Nephron (organoid): Measurements from ENCODE around the gene RAP1GAP2.
A peak's percentile ranks its signal among the peaks of the same experiment; 100 is the strongest.
"Not testable (repeated sequence)": the region's sequence is repeated elsewhere in the genome, so short reads cannot be mapped to it uniquely, and the experiment has no call there.

Experiments
- H3K27ac Mint-ChIP-seq, 3 experiments: 2 replicates each; pipeline ENCODE4 v1.8.0; 2020; ENCODE audit warnings: mixed read lengths in 3 of 3, mild to moderate bottlenecking in 2 of 3, moderate library complexity in 1 of 3
- H3K27me3 Mint-ChIP-seq: 2 replicates; pipeline ENCODE4 v1.8.0; 2021; ENCODE audit warnings: low read depth, mild to moderate bottlenecking, moderate library complexity, mixed read lengths
- H3K36me3 Mint-ChIP-seq: 2 replicates; pipeline ENCODE4 v1.8.0; 2020; ENCODE audit warnings: low read depth, mixed read lengths
- H3K4me1 Mint-ChIP-seq: 2 replicates; pipeline ENCODE4 v1.8.0; 2020; ENCODE audit warnings: mixed read lengths
- H3K4me3 Mint-ChIP-seq, 3 experiments: 2 replicates each; pipeline ENCODE4 v1.8.0; 2020; ENCODE audit warnings: mild to moderate bottlenecking in 3 of 3, mixed read lengths in 3 of 3, moderate library complexity in 2 of 3
- H3K9me3 Mint-ChIP-seq: 2 replicates; pipeline ENCODE4 v1.8.0; 2020; ENCODE audit warnings: mixed read lengths
- CTCF ChIP-seq, 3 experiments: fragments of 200-600 bp; sonication (generic); IDR thresholded peaks; one replicate each; pipeline ENCODE4 v1.5.0; 2021; ENCODE audit warnings: antibody characterized with exemption in 3 of 3; ENCODE audit not compliant: unreplicated experiment in 3 of 3

Gene RAP1GAP2

DNA sequence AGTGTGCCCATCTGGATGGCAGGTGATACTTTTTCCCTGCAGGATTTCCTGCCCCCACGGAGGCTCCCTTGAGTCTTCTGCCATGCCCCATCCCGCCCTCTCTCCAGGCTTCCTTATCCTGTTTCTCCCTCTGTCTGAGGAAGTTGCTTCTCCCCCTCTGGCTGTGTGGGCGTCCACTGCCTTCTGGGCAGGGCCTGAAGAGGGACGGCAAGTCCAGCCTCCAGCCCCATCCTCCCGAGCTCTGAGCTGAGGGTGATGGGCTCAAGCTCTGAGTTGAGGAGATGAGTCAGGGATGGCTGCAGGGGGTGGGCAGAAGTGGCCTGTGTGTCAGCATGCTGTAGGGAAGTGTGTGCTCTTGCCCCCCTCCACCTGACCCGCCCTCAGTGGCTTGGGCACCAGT is 14.2 kb upstream of the RAP1GAP2 start:
- Mint-ChIP-seq H3K36me3 (no peaks in the 10 kb centered on the region), H3K4me1 (no peaks in the 10 kb centered on the region), H3K27ac (no peak overlapping the region), H3K4me3 (no peak overlapping the region), H3K9me3 (no peaks in the 10 kb centered on the region), H3K27me3 (peaks cover 33% of the 10 kb centered on the region)
- TF ChIP-seq CTCF (IDR thresholded peaks at IDR 0.05; ENCODE audit: unreplicated experiment in 3 of 3): no peak

- H3K36me3 Mint-ChIP-seq: no peaks in the 10 kb centered on the region
- no peak overlapping the region for H3K27ac Mint-ChIP-seq
- H3K4me1 Mint-ChIP-seq: no peaks in the 10 kb centered on the region
- no peak for TF ChIP-seq CTCF (IDR thresholded peaks at IDR 0.05; ENCODE audit: unreplicated experiment in 3 of 3)
- H3K27me3 Mint-ChIP-seq: peaks cover 22% of the 10 kb centered on the region
- no peak overlapping the region for H3K4me3 Mint-ChIP-seq
- H3K9me3 Mint-ChIP-seq: no peaks in the 10 kb centered on the region
Observed at GRCh38 chr17:2783310-2784030, 12.8 kb upstream of the RAP1GAP2 start.

DNA sequence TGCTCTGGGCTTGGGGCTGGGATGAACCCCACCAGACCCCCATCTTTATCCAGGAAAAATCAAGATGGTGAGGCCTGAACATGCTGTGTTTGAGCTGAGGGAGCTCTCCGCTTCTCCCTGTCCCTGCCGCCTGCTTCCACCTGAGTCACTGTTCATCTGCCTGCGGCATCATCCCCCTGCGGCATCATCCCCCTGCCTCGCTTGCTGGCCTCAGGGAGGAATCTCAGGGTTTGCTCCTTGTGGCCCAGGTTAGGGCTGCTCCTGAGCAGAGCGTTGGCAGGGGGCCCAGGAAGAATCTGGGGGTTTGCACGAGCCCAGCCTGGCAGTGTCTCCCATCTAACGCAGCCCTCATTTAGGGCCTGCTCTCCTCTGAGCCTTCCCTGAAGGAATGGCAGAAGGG is 11.4 kb upstream of the RAP1GAP2 start:
- Mint-ChIP-seq H3K36me3 (no peaks in the 10 kb centered on the region), H3K27me3 (peaks cover 13% of the 10 kb centered on the region), H3K9me3 (no peaks in the 10 kb centered on the region), H3K27ac (no peak overlapping the region), H3K4me3 (no peak overlapping the region), H3K4me1 (no peaks in the 10 kb centered on the region)
- no peak for TF ChIP-seq CTCF (IDR thresholded peaks at IDR 0.05; ENCODE audit: unreplicated experiment in 3 of 3)

DNA sequence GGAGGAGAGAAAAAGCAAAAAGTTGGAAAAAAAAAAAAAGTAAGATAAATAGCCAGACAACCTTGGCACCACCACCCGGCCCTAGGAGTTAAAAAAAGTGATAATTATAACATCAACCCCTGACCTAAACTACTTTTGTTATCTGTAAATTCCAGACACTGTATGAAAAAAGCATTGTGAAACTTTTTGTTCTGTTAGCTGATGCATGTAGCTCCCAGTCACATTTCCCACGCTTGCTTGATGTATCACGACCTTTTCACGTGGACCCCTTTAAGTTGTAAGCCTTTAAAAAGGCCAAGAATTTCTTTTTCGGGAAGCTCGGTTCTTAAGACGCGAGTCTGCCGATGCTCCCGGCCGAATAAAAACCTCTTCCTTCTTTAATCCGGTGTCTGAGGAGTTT is 10.9 kb upstream of the RAP1GAP2 start:
- peaks cover 13% of the 10 kb centered on the region for H3K27me3 Mint-ChIP-seq
- not testable (repeated sequence) for H3K4me3 Mint-ChIP-seq, H3K4me1 Mint-ChIP-seq, H3K36me3 Mint-ChIP-seq, H3K27ac Mint-ChIP-seq, H3K9me3 Mint-ChIP-seq

DNA sequence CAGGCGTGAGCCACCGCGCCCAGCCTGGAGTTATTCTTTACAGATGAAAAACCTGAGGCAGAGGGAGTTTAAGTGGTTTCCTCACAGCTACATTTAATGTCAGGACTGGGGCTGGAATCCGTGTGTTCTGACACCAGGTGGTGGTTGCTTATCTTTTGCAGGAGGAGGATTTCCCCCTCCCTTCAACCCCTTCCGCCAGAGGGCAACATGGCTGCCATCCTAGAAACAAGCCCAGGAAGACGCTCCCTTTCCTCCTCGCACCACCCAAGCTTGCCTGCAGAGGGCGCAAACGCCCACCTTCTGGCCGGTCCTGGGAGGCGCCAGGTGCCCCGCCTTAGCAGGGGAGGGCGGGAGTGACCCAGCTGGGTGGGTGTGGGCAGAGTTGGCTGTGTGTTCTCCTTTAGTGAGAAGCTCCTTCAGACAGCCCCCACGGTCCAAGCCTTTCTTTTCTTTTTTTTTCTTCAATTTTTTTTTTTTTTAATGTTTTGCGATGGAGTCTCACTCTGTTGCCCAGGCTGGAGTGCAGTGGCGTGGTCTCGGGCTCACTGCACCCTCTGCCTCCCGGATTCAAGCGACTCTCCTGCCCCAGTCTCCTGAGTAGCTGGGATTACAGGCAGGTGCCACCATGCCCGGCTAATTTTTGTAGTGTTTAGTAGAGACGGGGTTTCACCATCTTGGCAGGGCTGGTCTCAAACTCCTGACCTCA is 9.9 kb upstream of the RAP1GAP2 start:
- no peaks in the 10 kb centered on the region for H3K9me3 Mint-ChIP-seq

GRCh38 chr17:2789700-2790099 is 6.5 kb upstream of the RAP1GAP2 start:
- Mint-ChIP-seq H3K27me3 (peaks cover 13% of the 10 kb centered on the region), H3K27ac (no peak overlapping the region), H3K4me1 (no peaks in the 10 kb centered on the region), H3K36me3 (no peaks in the 10 kb centered on the region), H3K9me3 (no peaks in the 10 kb centered on the region), H3K4me3 (no peak overlapping the region)
- TF ChIP-seq CTCF (IDR thresholded peaks at IDR 0.05; ENCODE audit: unreplicated experiment in 3 of 3): no peak

More for the DNA sequence above, 9.9 kb upstream of the RAP1GAP2 start:
- H3K4me3 Mint-ChIP-seq: no peak overlapping the region
- no peak overlapping the region for H3K27ac Mint-ChIP-seq
- peaks cover 12% of the 10 kb centered on the region for H3K27me3 Mint-ChIP-seq
- no peaks in the 10 kb centered on the region for H3K36me3 Mint-ChIP-seq
- no peaks in the 10 kb centered on the region for H3K4me1 Mint-ChIP-seq
- peak; percentile 85 to 87 (median 85) for TF ChIP-seq CTCF (IDR thresholded peaks at IDR 0.05; ENCODE audit: unreplicated experiment in 3 of 3)
